Stimulated activated CD8-positive, alpha-beta memory T cell treated with anti-CD3 and anti-CD28 coated beads, Interleukin-2, amount 100 ng/mL, for 48 hours (primary cell): ENCODE measurements around the gene NRBF2.

ENCODE experiments used
- DNase-seq, 2 donors: peaks; one replicate each; pipeline ENCODE4 v3.0.0-alpha.2; 2020; ENCODE audit warnings: low read depth in 2 of 2

NRBF2 gene

DNA sequence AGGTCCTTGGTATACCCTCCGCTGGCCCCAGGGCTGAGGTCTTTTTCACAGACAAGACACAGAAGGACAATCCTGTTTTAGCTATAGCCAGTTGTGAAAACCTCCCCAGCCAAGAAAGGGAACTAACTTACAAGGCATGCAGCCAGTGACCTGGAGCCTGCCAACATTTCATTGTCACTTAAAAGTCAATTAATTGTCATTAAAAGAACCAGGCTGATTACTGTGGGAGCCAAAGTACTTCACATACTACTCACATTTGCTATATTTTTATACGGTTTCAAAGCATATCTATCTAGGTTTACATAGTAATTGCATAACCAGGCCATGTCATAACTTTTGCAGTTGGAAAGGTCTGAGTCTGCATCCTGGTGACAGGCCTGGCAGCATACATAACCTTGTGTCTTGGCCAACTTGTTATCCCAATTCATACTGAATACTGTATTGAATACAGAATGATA is 31.1 kb downstream of the NRBF2 start:
- DNase-seq: no peak

DNA sequence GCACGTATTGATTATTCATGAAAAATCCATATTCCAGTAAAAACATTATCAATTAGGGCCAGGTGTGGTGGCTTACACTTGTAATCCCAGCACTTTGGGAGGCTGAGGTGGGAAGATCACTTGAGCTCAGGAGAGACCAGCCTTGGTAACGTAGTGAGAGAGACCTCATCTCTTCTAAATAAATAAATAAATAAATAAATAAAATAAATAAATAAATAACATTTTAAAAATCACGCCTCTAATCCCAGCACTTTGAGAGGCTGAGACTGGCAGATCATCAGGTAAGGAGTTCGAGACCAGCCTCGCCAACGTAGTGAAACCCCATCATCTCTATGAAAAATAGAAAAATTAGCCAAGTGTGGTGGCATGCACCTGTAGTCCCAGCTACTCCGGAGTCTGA is 32.1 kb downstream of the NRBF2 start:
- DNase-seq: no peak

DNA sequence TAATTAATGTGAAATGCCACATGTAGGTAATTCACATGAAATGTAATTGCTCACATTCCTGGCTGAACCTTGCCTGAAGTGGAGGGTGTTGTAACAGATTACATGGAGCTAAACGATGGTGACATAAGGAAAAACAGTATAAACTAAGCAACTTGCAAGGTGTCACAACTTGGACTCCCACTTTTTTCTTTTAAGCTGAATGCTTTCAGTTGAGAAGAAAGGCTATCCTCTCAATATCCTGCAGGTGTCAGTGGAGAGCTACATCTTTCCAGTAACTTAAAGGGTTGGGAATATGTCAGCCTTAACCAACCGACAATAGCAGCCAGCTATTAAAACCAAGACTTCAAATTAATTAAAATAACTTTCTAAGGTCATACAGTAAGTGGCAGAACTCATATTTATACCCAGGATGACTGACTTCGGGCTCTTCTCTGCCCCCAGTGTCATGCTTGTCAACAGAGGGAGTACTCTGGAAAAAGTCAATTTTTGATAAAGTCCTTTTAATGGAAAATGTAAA is 33.7 kb downstream of the NRBF2 start:
- no peak for DNase-seq

DNA sequence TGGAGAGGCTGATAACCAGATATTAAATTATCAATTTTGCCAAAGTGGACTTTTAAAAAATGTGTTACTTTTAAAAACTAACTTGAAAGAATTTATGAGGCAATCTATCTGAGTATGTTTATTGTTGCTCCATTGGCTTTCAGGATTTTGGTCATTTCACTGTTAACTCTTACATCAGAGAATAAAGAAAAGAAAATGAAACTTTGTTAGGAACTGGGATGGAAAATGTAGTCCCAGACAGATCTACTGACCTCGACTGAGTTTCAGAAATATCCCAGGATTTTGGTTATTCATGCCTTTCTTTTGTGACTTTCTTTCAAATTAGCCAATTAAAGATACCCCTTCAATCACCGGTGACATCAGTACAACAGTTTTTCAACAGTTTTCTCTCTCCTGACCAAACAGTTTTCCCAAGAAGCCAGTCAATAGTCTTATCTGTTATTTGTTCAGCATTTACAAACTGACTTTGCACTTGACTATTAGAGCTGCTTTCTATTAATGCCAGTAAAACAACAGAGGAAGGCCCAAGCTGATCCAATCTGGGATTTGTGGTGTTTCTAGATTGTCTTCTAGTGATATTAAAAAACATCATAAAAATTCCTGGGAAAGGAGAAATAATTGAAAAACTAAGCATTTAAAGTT is 35.8 kb downstream of the NRBF2 start:
- no peak for DNase-seq

- DNase-seq: no peak
Observed at GRCh38 chr10:63169624-63170023, 36.5 kb downstream of the NRBF2 start.

- no peak for DNase-seq
Observed at GRCh38 chr10:63171255-63171855, 38.2 kb downstream of the NRBF2 start.

- no peak for DNase-seq
Observed at GRCh38 chr10:63171926-63172325, 38.8 kb downstream of the NRBF2 start.

GRCh38 chr10:63173468-63174232 is 40.5 kb downstream of the NRBF2 start:
- no peak for DNase-seq

DNA sequence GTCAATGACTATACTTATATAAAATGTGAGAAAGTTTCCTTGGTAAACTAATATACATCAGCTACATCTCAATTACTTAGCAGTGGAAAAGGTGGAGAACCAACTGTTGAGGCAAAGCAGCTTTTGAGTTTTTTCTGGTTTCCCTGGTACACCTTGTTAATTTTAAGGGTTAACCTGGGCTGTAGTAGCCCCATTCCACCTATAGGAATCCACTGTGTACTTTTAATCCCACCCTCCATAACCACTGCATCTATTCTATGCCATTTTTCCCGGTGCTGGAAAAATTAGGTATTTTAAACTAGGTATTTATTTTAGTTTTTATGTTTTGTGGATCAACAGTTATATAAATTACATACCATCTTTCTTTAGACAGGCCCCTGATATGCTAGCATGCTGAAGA is 42.4 kb downstream of the NRBF2 start:
- DNase-seq: no peak

- no peak for DNase-seq
Observed at GRCh38 chr10:63192826-63193225, 59.7 kb downstream of the NRBF2 start.

DNA sequence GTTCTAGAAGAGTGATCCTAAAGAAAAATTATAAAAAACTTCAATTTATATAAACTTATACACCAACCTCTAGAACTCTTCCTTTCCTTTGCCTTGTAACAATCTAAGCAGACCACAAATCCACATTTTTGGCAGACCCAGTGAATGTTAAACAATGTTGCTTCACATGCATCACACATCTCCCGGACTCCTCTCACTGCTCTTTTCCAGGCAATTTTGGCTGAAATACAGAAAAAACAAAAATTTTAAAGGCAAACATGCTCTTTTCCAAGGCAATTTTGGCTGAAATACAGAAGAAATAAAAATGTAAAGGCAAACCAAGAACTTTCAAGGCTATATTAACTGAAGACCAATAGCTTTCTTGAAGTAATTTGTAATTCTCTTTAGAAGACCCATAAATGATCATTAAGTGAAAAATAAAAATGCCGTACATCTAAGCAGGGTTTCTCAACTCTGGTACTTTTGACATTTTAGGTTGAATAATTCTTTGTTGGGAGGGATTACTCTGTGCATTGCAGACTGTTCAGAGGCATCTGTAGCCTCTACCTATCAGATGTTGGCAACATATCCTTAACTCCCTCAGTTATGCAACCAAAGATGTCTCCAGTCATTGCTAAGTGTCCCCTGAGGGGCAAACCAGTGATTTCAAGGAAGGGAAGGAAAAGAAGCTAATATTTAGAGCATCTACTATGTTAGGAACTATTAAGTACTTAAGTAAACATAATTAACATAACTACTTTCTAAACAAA is 64.4 kb downstream of the NRBF2 start:
- no peak for DNase-seq

- DNase-seq: no peak
Observed at GRCh38 chr10:63199716-63200115, 66.6 kb downstream of the NRBF2 start.

- no peak for DNase-seq
Observed at GRCh38 chr10:63200431-63200830, 67.3 kb downstream of the NRBF2 start.

DNA sequence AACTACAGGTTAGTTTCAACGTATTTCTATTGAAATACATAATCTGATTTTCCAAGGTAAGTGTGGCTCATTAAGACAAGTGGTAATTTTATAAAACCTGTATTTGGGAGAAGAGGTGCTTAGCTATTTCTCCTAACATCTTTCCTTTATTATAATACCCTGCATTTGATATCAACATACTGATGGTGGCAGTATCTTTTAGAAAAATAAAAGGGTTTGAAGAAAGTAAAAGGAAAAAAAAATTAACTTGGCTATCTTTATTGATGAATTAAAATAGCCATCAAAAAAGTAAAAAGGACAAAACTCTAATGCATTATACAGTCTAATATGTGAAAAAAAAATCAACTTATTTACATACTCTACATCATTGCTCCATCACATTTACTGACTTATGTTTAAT is 68.0 kb downstream of the NRBF2 start:
- DNase-seq: no peak
